ENCODE results near the gene CD46.
A peak's percentile ranks its signal among the peaks of the same experiment; 100 is the strongest.

Gene CD46

GRCh38 chr1:207797229-207797973 is 45.5 kb downstream of the CD46 start:
- peak; percentile 74 for DNase-seq (ENCODE audit: low spot score)

- DNase-seq (ENCODE audit: low spot score): peak; percentile 19
Observed at GRCh38 chr1:207798847-207799246, 47.0 kb downstream of the CD46 start.

- no peak for DNase-seq (ENCODE audit: low spot score)
Observed at GRCh38 chr1:207799989-207800648, 48.3 kb downstream of the CD46 start.

GRCh38 chr1:207801819-207802218 is 50.0 kb downstream of the CD46 start:
- no peak for DNase-seq (ENCODE audit: low spot score)

GRCh38 chr1:207803678-207804077 is 51.8 kb downstream of the CD46 start:
- no peak for DNase-seq (ENCODE audit: low spot score)

- no peak for DNase-seq (ENCODE audit: low spot score)
Observed at GRCh38 chr1:207804721-207805468, 53.0 kb downstream of the CD46 start.

GRCh38 chr1:207805841-207806421 is 54.1 kb downstream of the CD46 start:
- no peak for DNase-seq (ENCODE audit: low spot score)

- peak; percentile 18 for DNase-seq (ENCODE audit: low spot score)
Observed at GRCh38 chr1:207806531-207807325, 54.9 kb downstream of the CD46 start.

- no peak for DNase-seq (ENCODE audit: low spot score)
Observed at GRCh38 chr1:207807326-207807689, 55.5 kb downstream of the CD46 start.

- no peak for DNase-seq (ENCODE audit: low spot score)
Observed at GRCh38 chr1:207807690-207808321, 56.0 kb downstream of the CD46 start.

GRCh38 chr1:207808322-207808705 is 56.5 kb downstream of the CD46 start:
- DNase-seq (ENCODE audit: low spot score): no peak

- no peak for DNase-seq (ENCODE audit: low spot score)
Observed at GRCh38 chr1:207808911-207809555, 57.2 kb downstream of the CD46 start.

GRCh38 chr1:207810173-207810572 is 58.3 kb downstream of the CD46 start:
- no peak for DNase-seq (ENCODE audit: low spot score)

GRCh38 chr1:207810606-207811295 is 58.9 kb downstream of the CD46 start:
- DNase-seq (ENCODE audit: low spot score): no peak

GRCh38 chr1:207811319-207811718 is 59.5 kb downstream of the CD46 start:
- no peak for DNase-seq (ENCODE audit: low spot score)

GRCh38 chr1:207811920-207812720 is 60.3 kb downstream of the CD46 start:
- no peak for DNase-seq (ENCODE audit: low spot score)

GRCh38 chr1:207812778-207813511 is 61.1 kb downstream of the CD46 start:
- DNase-seq (ENCODE audit: low spot score): no peak

GRCh38 chr1:207813512-207813881 is 61.6 kb downstream of the CD46 start:
- DNase-seq (ENCODE audit: low spot score): no peak

GRCh38 chr1:207813946-207814345 is 62.1 kb downstream of the CD46 start:
- DNase-seq (ENCODE audit: low spot score): no peak
